ENCODE results near the gene CELA1.

GRCh38 chr12:51306507-51306906 is 40.0 kb downstream of the CELA1 start:
- TF ChIP-seq EP300 (IDR thresholded peaks at IDR 0.05) (no peak), POLR2AphosphoS5 (IDR thresholded peaks at IDR 0.05) (no peak), POLR2A (IDR thresholded peaks at IDR 0.05) (no peak)
- TF ChIP-seq, protein P1, sequence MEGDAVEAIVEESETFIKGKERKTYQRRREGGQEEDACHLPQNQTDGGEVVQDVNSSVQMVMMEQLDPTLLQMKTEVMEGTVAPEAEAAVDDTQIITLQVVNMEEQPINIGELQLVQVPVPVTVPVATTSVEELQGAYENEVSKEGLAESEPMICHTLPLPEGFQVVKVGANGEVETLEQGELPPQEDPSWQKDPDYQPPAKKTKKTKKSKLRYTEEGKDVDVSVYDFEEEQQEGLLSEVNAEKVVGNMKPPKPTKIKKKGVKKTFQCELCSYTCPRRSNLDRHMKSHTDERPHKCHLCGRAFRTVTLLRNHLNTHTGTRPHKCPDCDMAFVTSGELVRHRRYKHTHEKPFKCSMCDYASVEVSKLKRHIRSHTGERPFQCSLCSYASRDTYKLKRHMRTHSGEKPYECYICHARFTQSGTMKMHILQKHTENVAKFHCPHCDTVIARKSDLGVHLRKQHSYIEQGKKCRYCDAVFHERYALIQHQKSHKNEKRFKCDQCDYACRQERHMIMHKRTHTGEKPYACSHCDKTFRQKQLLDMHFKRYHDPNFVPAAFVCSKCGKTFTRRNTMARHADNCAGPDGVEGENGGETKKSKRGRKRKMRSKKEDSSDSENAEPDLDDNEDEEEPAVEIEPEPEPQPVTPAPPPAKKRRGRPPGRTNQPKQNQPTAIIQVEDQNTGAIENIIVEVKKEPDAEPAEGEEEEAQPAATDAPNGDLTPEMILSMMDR (IDR thresholded peaks at IDR 0.05): no peak
